ENCODE measurements around the gene BANF1.

DNA sequence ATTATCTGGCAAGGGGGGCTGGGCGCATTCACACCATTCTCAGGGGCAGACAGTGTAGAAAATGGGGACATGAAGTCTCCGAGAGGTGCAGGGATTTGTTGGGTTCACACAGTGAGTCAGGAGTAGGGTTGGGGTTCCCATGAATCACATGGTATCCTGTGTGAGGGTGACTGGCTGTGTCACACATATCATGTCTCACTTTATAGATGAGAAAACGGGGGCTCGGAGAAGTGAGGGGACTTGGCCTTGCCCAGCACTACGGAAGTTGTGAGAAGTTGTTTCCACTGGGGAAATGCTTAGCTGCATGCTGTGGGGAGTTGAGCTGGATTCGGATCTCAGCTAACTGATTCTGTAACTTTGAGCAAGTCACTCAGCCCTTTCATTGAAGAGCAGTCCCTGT is 42.5 kb downstream of the BANF1 start:
- TF ChIP-seq, protein P1, sequence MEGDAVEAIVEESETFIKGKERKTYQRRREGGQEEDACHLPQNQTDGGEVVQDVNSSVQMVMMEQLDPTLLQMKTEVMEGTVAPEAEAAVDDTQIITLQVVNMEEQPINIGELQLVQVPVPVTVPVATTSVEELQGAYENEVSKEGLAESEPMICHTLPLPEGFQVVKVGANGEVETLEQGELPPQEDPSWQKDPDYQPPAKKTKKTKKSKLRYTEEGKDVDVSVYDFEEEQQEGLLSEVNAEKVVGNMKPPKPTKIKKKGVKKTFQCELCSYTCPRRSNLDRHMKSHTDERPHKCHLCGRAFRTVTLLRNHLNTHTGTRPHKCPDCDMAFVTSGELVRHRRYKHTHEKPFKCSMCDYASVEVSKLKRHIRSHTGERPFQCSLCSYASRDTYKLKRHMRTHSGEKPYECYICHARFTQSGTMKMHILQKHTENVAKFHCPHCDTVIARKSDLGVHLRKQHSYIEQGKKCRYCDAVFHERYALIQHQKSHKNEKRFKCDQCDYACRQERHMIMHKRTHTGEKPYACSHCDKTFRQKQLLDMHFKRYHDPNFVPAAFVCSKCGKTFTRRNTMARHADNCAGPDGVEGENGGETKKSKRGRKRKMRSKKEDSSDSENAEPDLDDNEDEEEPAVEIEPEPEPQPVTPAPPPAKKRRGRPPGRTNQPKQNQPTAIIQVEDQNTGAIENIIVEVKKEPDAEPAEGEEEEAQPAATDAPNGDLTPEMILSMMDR (conservative IDR thresholded peaks at IDR 0.05 in 1 of 2, IDR thresholded peaks at IDR 0.05 in 1 of 2; ENCODE audit: extremely low read depth in 1 of 2, insufficient read depth in 1 of 2, low read depth in 1 of 2, low read length in 2 of 2), result no peak
- TF ChIP-seq EZH2 (IDR thresholded peaks at IDR 0.05; ENCODE audit: borderline replicate concordance, low read length), result no peak
